ENCODE measurements around the gene TUT4.

DNA sequence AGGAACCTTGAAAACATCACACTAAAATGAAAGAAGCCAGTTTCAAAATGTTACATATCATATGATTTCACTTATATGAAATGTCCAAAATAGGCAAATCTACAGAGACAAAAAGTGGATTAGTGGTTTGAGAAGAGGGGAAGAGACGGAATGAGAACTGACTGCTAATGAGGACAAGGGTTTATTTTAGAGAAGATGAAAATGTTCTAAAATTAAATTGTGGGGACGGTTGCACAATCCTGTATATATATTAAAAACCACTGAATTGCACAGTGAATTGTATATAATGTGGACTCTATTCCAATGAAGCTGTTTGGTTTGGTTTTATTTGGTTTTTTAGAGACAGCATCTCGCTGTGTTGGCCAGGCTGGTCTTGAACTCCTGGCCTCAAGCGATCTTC is 112.9 kb downstream of the TUT4 start:
- TF ChIP-seq, protein P1, sequence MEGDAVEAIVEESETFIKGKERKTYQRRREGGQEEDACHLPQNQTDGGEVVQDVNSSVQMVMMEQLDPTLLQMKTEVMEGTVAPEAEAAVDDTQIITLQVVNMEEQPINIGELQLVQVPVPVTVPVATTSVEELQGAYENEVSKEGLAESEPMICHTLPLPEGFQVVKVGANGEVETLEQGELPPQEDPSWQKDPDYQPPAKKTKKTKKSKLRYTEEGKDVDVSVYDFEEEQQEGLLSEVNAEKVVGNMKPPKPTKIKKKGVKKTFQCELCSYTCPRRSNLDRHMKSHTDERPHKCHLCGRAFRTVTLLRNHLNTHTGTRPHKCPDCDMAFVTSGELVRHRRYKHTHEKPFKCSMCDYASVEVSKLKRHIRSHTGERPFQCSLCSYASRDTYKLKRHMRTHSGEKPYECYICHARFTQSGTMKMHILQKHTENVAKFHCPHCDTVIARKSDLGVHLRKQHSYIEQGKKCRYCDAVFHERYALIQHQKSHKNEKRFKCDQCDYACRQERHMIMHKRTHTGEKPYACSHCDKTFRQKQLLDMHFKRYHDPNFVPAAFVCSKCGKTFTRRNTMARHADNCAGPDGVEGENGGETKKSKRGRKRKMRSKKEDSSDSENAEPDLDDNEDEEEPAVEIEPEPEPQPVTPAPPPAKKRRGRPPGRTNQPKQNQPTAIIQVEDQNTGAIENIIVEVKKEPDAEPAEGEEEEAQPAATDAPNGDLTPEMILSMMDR (IDR thresholded peaks at IDR 0.05; ENCODE audit: low read length), result no peak
- TF ChIP-seq EZH2phosphoT487 (IDR thresholded peaks at IDR 0.05; ENCODE audit: low read length), result no peak
